Bronchial smooth muscle cell (primary cell): ENCODE results near the gene PTRH1. TPM values are rescaled to one million over a fixed set of nuclear protein-coding genes. Genes with fewer than 3 reads are reported as not detected.

Experiments
- total RNA-seq: library from RNA; depleted of rRNA; stranded (reverse); fragments of >200 nt; gene quantifications from 2 replicates; pipeline ENCODE4 v1.2.1, GENCODE V29; 2014

PTRH1 gene
- total RNA-seq: 17.3 and 27.4 TPM in 2 replicates

GRCh38 chr9:127715470-127716337 lies at the start of gene PTRH1, which contains the start of gene TTC16:
Gene PTRH1, minus strand, starts transcription at chr9:127715663. Its CDS starts 24 bp downstream, at chr9:127715639.
Gene TTC16, plus strand, starts transcription at chr9:127716079. Its CDS starts 67 bp downstream, at chr9:127716146.

GRCh38 chr9:127734747-127735529 lies 19.5 kb upstream of the PTRH1 start, which contains the start of gene TOR2A:
Gene TOR2A, minus strand, starts transcription at chr9:127735294. Its CDS starts 24 bp downstream, at chr9:127735270.

GRCh38 chr9:127706836-127707241 lies 8.6 kb downstream of the PTRH1 start, which contains the start of gene CFAP157:
Gene CFAP157, plus strand, starts transcription at chr9:127706988. Its CDS starts 44 bp downstream, at chr9:127707032.

Other genes starting within 250 kb of the PTRH1 start
- gene STXBP1, start 103.4 kb downstream of the PTRH1 start, total RNA-seq: 21.3 and 23.2 TPM in 2 replicates
- gene CFAP157, start 8.7 kb downstream of the PTRH1 start, total RNA-seq: 0.09 and 0.16 TPM in 2 replicates
- gene TTC16, start 416 bp upstream of the PTRH1 start, total RNA-seq: 0.16 TPM in 1 of 2 replicates, not detected in the other
- gene TOR2A, start 19.6 kb upstream of the PTRH1 start, total RNA-seq: 1.7 and 2.7 TPM in 2 replicates
- gene SH2D3C, start 63.0 kb upstream of the PTRH1 start, total RNA-seq: not detected in 2 replicates
- 35.8 and 52.8 TPM in 2 replicates for gene CDK9, start 70.4 kb upstream of the PTRH1 start, total RNA-seq
- gene FPGS, start 87.2 kb upstream of the PTRH1 start, total RNA-seq: 52.9 and 54.1 TPM in 2 replicates
- 11.0 and 13.9 TPM in 2 replicates for gene ENG, start 139.0 kb upstream of the PTRH1 start, total RNA-seq
- gene AK1, start 162.0 kb upstream of the PTRH1 start, total RNA-seq: 45.9 and 81.7 TPM in 2 replicates
- 50.9 and 61.2 TPM in 2 replicates for gene ST6GALNAC6, start 183.9 kb upstream of the PTRH1 start, total RNA-seq
- gene ST6GALNAC4, start 201.4 kb upstream of the PTRH1 start, total RNA-seq: 23.0 and 24.5 TPM in 2 replicates
- gene PIP5KL1, start 215.1 kb upstream of the PTRH1 start, total RNA-seq: 3.5 and 4.3 TPM in 2 replicates
- gene DPM2, start 222.2 kb upstream of the PTRH1 start, total RNA-seq: 9.6 and 11.2 TPM in 2 replicates